Kidney (tissue), 14 donors: Measurements from ENCODE around the gene INO80E. TPM values are rescaled to one million over a fixed set of nuclear protein-coding genes. Genes with fewer than 3 reads are reported as not detected.

ENCODE experiments used
- DNase-seq, 5 donors: peaks; one replicate each; pipeline ENCODE4 v3.0.0-alpha.2; 2013 to 2020
- FAIRE-seq: peaks from 2 replicates; lab custom pipeline; 2012; peaks lifted over from hg19 to GRCh38; lab: Jason Lieb, UNC
- H3K27ac ChIP-seq, 2 donors: one replicate each; pipeline ENCODE4 v1.7.0; 2013; ENCODE audit warnings: low read depth in 2 of 2, low read length in 2 of 2, inconsistent platforms in 1 of 2
- H3K27me3 ChIP-seq: one replicate; pipeline ENCODE4 v1.7.1; 2013; ENCODE audit warnings: low read length, inconsistent platforms; ENCODE audit not compliant: control insufficient read depth, insufficient read depth
- H3K36me3 ChIP-seq, 3 donors: one replicate each; pipeline versions ENCODE4 v1.7.0 to v1.7.1; 2013; ENCODE audit warnings: low read length in 3 of 3, control low read depth in 1 of 3, inconsistent platforms in 1 of 3; ENCODE audit not compliant: insufficient read depth in 3 of 3, control insufficient read depth in 2 of 3
- H3K4me1 ChIP-seq, 3 donors: one replicate each; pipeline versions ENCODE4 v1.7.0 to v1.7.1; 2013; ENCODE audit warnings: low read length in 3 of 3, inconsistent platforms in 1 of 3, low read depth in 1 of 3; ENCODE audit not compliant: control insufficient read depth in 2 of 3, insufficient read depth in 2 of 3
- H3K4me3 ChIP-seq, 3 donors: one replicate each; pipeline versions ENCODE4 v1.7.0 to v1.8.1; 2013; ENCODE audit warnings: low read length in 3 of 3, control low read depth in 1 of 3, inconsistent platforms in 1 of 3
- H3K9ac ChIP-seq, 3 donors: one replicate each; pipeline versions ENCODE4 v1.7.0 to v1.7.1; 2013; ENCODE audit warnings: low read length in 3 of 3, control low read depth in 1 of 3, inconsistent platforms in 1 of 3
- H3K9me3 ChIP-seq, 3 donors: one replicate each; pipeline versions ENCODE4 v1.7.0 to v1.7.1; 2013; ENCODE audit warnings: low read length in 3 of 3, control low read depth in 1 of 3, inconsistent platforms in 1 of 3; ENCODE audit not compliant: control insufficient read depth in 2 of 3, insufficient read depth in 1 of 3
- CTCF ChIP-seq: IDR thresholded peaks from 3 replicates; pipeline ENCODE4 v1.5.1; 2012; ENCODE audit warnings: mild to moderate bottlenecking, moderate library complexity, borderline replicate concordance; ENCODE audit not compliant: insufficient read depth; ENCODE audit errors: extremely low read depth
- intact Hi-C: fragments of 100-400 bp; cut with DNase I; formaldehyde crosslinking; loops from one replicate; pipeline ENCODE4 v1.11.1; 2022
- polyA plus RNA-seq: library from polyadenylated mRNA; stranded (reverse); fragments of 350-450 nt; fragmentation: Illumina TruSeq; extraction: RNeasy Lipid Tissue Mini Kit (QIAGEN cat#74804); gene quantifications from one replicate; pipeline ENCODE4 v1.2.3, GENCODE V29; 2014; ENCODE audit warnings: low read depth, low replicate concordance; ENCODE audit not compliant: insufficient read depth
- total RNA-seq: library from RNA; stranded (reverse); fragmentation: NEBNext Ultra II Directional; extraction: Animal tissue kit (Norgen Biotek cat#: 25700); gene quantifications from one replicate; pipeline ENCODE4 v1.2.1, GENCODE V29; 2021
- donor health status: control.
- donor health status: control.
- donor health status: control.
- donor health status: control.
- donor health status: control.
- donor health status: DM: yes; HTN: yes; CAD: no.
- donor health status: Normal renal cell carcinoma (clear cell type).

Gene INO80E
- total and polyA plus RNA-seq, 2 donors from 2014 or later: 52.7 to 74.1 TPM

- no peak overlapping the region for H3K9ac ChIP-seq
- H3K27ac ChIP-seq: no peak overlapping the region
- H3K4me1 ChIP-seq: no peaks in the 10 kb centered on the region
- intact Hi-C loops: no loop called here
- no peaks in the 10 kb centered on the region for H3K27me3 ChIP-seq
- H3K4me3 ChIP-seq: no peak overlapping the region
- H3K36me3 ChIP-seq: no peaks in the 10 kb centered on the region
- no peak for FAIRE-seq
- no peak for DNase-seq
- H3K9me3 ChIP-seq: no peaks in the 10 kb centered on the region
- no peak for TF ChIP-seq CTCF
Measured at GRCh38 chr16:29950806-29951461, 45.1 kb upstream of the INO80E start.

- intact Hi-C loops: no loop called here
- TF ChIP-seq CTCF: no peak
- Histone ChIP-seq H3K4me3 (no peak overlapping the region), H3K36me3 (no peaks in the 10 kb centered on the region), H3K9ac (no peak overlapping the region), H3K27ac (no peak overlapping the region), H3K27me3 (no peaks in the 10 kb centered on the region), H3K4me1 (no peaks in the 10 kb centered on the region), H3K9me3 (no peaks in the 10 kb centered on the region)
- no peak for DNase-seq
- FAIRE-seq: no peak
Measured at GRCh38 chr16:29951625-29952365, 44.2 kb upstream of the INO80E start.

GRCh38 chr16:29958756-29959155, 37.3 kb upstream of the INO80E start:
- no peaks in the 10 kb centered on the region for H3K27me3 ChIP-seq
- intact Hi-C loops: no loop called here

More at GRCh38 chr16:29958756-29959155, 37.3 kb upstream of the INO80E start:
- H3K4me3 ChIP-seq: no peak overlapping the region
- H3K36me3 ChIP-seq: no peaks in the 10 kb centered on the region
- H3K9me3 ChIP-seq: no peaks in the 10 kb centered on the region
- no peak for TF ChIP-seq CTCF
- no peak for FAIRE-seq
- H3K9ac ChIP-seq: no peak overlapping the region
- DNase-seq: no peak
- peaks cover 0 to 12% (median 3%) of the 10 kb centered on the region in 3 donors for H3K4me1 ChIP-seq
- no peak overlapping the region for H3K27ac ChIP-seq
